GM23338 (cell line): Measurements from ENCODE around the gene ZZZ3. TPM values are rescaled to one million over a fixed set of nuclear protein-coding genes. Genes with fewer than 3 reads are reported as not detected.

Experiments used
- CREB1 ChIP-seq: fragments of 250-450 bp; sonication (Bioruptor Pico); IDR thresholded peaks from 2 replicates; pipeline ENCODE4 v1.5.0; 2020; ENCODE audit warnings: low read depth, mild to moderate bottlenecking, moderate library complexity
- EZH2phosphoT487 ChIP-seq: fragments of 200-600 bp; sonication (generic); IDR thresholded peaks from one replicate; pipeline ENCODE4 v1.8.1; 2018; ENCODE audit warnings: antibody characterized with exemption; ENCODE audit not compliant: unreplicated experiment
- JUNB ChIP-seq: IDR thresholded peaks from one replicate; pipeline ENCODE4 v1.6.1; 2016; ENCODE audit warnings: antibody characterized with exemption; ENCODE audit not compliant: unreplicated experiment
- NANOG ChIP-seq: IDR thresholded peaks from 2 replicates; pipeline ENCODE4 v1.6.1; 2016; ENCODE audit warnings: antibody characterized with exemption, borderline replicate concordance
- POLR2AphosphoS5 ChIP-seq: IDR thresholded peaks from 2 replicates; pipeline ENCODE4 v1.6.1; 2016; ENCODE audit warnings: antibody characterized with exemption, low read depth
- ZNF114 ChIP-seq: fragments of 250-450 bp; sonication (Bioruptor Pico); IDR thresholded peaks from 2 replicates; pipeline ENCODE4 v1.5.0; 2020; ENCODE audit warnings: mild to moderate bottlenecking, moderate library complexity
- ZNF331 ChIP-seq: fragments of 250-450 bp; sonication (Bioruptor Pico); IDR thresholded peaks from 2 replicates; pipeline ENCODE4 v1.5.0; 2020; ENCODE audit warnings: low read depth, mild to moderate bottlenecking, moderate library complexity
- polyA plus RNA-seq: library from polyadenylated mRNA; unstranded; fragments of >200 nt; fragmentation: Nextera tagmentation; extraction: Ambion mirVana; gene quantifications from 2 replicates; pipeline ENCODE4 v1.2.1, GENCODE V29; 2016
- total RNA-seq: library from RNA; depleted of rRNA; stranded (reverse); fragments of >200 nt; shearing (Covaris generic); gene quantifications from 2 replicates; pipeline ENCODE4 v1.2.3, GENCODE V29; 2014
- TF ChIP-seq, protein P1 (sequence below): fragments of 250-450 bp; sonication (Bioruptor Pico); IDR thresholded peaks from 2 replicates; pipeline ENCODE4 v1.5.0; 2020; ENCODE audit warnings: mild to moderate bottlenecking, moderate library complexity
- TF ChIP-seq, protein P2 (sequence below), 2 experiments: fragments of 200-600 bp in 1 of 2; sonication (generic) in 1 of 2; conservative IDR thresholded peaks; 2 replicates each; pipeline versions ENCODE4 v1.5.1 to v1.6.1; 2016 to 2017; ENCODE audit warnings: antibody characterized with exemption in 2 of 2, low read depth in 2 of 2, mild to moderate bottlenecking in 2 of 2, moderate library complexity in 1 of 2

The ZZZ3 gene
- total and polyA plus RNA-seq, 2 experiments from 2014 or later, result 33.4 to 107 TPM

DNA sequence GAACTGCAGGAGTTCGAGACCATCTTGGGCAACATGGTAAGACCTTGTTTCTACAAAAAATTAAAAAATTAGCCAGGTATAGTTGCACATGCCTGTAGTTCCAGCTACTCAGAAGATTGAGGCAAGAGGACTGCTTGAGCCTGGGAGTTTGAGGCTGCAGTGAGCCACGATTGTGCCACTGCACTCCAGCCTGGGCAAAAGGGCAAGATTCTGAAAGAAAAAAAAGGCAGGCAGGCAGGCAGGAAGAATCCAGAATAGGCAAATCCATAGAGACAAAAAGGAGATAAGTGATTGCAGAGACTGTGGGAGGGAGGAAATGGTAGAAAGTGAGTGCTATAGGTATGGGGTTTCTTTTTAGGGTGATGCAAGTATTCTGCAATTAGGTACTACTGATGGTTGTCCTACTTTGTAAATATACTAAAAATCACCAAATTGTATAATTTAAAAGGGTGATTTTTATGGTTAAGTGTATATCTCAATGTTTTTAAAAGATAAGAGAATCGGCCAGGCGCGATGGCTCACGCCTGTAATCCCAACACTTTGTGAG lies 29.4 kb downstream of the ZZZ3 start (continued):
- TF ChIP-seq, protein P1, sequence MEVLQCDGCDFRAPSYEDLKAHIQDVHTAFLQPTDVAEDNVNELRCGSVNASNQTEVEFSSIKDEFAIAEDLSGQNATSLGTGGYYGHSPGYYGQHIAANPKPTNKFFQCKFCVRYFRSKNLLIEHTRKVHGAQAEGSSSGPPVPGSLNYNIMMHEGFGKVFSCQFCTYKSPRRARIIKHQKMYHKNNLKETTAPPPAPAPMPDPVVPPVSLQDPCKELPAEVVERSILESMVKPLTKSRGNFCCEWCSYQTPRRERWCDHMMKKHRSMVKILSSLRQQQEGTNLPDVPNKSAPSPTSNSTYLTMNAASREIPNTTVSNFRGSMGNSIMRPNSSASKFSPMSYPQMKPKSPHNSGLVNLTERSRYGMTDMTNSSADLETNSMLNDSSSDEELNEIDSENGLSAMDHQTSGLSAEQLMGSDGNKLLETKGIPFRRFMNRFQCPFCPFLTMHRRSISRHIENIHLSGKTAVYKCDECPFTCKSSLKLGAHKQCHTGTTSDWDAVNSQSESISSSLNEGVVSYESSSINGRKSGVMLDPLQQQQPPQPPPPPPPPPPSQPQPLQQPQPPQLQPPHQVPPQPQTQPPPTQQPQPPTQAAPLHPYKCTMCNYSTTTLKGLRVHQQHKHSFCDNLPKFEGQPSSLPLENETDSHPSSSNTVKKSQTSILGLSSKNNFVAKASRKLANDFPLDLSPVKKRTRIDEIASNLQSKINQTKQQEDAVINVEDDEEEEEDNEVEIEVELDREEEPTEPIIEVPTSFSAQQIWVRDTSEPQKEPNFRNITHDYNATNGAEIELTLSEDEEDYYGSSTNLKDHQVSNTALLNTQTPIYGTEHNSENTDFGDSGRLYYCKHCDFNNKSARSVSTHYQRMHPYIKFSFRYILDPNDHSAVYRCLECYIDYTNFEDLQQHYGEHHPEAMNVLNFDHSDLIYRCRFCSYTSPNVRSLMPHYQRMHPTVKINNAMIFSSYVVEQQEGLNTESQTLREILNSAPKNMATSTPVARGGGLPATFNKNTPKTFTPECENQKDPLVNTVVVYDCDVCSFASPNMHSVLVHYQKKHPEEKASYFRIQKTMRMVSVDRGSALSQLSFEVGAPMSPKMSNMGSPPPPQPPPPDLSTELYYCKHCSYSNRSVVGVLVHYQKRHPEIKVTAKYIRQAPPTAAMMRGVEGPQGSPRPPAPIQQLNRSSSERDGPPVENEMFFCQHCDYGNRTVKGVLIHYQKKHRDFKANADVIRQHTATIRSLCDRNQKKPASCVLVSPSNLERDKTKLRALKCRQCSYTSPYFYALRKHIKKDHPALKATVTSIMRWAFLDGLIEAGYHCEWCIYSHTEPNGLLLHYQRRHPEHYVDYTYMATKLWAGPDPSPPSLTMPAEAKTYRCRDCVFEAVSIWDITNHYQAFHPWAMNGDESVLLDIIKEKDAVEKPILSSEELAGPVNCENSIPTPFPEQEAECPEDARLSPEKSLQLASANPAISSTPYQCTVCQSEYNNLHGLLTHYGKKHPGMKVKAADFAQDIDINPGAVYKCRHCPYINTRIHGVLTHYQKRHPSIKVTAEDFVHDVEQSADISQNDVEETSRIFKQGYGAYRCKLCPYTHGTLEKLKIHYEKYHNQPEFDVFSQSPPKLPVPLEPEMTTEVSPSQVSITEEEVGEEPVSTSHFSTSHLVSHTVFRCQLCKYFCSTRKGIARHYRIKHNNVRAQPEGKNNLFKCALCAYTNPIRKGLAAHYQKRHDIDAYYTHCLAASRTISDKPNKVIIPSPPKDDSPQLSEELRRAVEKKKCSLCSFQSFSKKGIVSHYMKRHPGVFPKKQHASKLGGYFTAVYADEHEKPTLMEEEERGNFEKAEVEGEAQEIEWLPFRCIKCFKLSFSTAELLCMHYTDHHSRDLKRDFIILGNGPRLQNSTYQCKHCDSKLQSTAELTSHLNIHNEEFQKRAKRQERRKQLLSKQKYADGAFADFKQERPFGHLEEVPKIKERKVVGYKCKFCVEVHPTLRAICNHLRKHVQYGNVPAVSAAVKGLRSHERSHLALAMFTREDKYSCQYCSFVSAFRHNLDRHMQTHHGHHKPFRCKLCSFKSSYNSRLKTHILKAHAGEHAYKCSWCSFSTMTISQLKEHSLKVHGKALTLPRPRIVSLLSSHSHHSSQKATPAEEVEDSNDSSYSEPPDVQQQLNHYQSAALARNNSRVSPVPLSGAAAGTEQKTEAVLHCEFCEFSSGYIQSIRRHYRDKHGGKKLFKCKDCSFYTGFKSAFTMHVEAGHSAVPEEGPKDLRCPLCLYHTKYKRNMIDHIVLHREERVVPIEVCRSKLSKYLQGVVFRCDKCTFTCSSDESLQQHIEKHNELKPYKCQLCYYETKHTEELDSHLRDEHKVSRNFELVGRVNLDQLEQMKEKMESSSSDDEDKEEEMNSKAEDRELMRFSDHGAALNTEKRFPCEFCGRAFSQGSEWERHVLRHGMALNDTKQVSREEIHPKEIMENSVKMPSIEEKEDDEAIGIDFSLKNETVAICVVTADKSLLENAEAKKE (CRISPR knock-in tag), result no peak
- TF ChIP-seq, protein P2, sequence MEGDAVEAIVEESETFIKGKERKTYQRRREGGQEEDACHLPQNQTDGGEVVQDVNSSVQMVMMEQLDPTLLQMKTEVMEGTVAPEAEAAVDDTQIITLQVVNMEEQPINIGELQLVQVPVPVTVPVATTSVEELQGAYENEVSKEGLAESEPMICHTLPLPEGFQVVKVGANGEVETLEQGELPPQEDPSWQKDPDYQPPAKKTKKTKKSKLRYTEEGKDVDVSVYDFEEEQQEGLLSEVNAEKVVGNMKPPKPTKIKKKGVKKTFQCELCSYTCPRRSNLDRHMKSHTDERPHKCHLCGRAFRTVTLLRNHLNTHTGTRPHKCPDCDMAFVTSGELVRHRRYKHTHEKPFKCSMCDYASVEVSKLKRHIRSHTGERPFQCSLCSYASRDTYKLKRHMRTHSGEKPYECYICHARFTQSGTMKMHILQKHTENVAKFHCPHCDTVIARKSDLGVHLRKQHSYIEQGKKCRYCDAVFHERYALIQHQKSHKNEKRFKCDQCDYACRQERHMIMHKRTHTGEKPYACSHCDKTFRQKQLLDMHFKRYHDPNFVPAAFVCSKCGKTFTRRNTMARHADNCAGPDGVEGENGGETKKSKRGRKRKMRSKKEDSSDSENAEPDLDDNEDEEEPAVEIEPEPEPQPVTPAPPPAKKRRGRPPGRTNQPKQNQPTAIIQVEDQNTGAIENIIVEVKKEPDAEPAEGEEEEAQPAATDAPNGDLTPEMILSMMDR (conservative IDR thresholded peaks at IDR 0.05; ENCODE audit: low read depth in 2 of 2), result no peak
- TF ChIP-seq JUNB (no peak), EZH2phosphoT487 (no peak), ZNF331 (CRISPR knock-in tag) (no peak), NANOG (no peak), ZNF114 (CRISPR knock-in tag) (no peak), CREB1 (CRISPR knock-in tag) (no peak), POLR2AphosphoS5 (no peak)
